ENCODE measurements around the gene CUTC.

Gene CUTC

DNA sequence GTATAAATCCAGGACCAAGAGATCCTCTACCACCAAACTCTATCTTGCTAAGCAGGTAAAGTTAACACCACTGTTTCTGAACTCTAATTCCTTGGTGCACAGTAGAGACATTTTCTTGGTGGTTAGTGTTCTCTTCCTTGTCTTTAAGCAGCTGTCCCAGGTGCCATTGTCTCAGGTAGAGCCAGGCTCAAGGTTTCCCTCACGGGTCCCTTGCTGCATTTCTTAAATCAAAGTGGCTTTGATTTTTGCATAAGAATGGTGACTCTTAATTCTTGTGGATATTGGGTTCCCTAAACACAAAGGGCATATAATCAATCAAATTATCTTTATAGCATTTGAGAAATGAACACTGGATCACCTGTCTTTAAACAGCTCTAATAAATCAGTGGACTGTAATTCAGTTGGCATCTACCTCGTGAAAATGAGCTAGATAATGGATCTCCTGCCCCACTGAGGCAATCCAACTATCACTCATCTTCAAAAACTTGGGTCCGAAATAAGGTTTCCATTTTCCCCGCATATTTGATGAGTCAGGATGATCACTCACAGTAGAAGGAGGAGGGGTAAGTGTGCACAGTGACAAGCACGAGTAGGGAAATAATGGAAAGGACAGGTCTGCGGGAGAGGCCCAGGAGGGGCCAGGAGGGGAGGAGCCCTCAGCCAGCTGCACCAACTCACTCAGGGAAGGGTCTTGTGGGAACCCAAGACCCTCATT lies 52.9 kb downstream of the CUTC start:
- FAIRE-seq = no peak

GRCh38 chr10:99785646-99786045 lies 53.6 kb downstream of the CUTC start:
- FAIRE-seq = no peak

- FAIRE-seq = no peak
Measured at GRCh38 chr10:99787311-99787710, 55.3 kb downstream of the CUTC start.

GRCh38 chr10:99787782-99788445 lies 55.9 kb downstream of the CUTC start:
- FAIRE-seq = no peak

- FAIRE-seq = no peak
Measured at GRCh38 chr10:99788598-99789256, 56.7 kb downstream of the CUTC start.

GRCh38 chr10:99791831-99792230 lies 59.8 kb downstream of the CUTC start:
- no peak for FAIRE-seq

DNA sequence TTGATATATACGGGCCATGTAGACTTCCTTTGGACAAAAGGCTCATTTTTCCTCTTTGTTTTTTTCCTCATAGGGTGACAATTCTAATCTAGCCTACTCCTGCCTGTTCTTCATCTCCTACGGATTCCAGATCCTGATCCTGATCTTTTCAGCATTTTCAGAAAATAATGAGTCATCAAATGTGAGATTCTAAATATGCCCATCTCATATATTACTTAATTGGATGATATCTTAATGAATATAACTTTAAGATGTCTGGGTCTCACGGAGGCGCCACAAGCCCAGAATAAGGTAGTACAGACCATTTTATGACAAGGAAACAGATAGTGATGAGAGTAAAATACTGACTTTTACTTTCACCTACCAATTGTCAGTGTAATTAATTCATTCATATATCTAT lies 61.8 kb downstream of the CUTC start:
- FAIRE-seq = no peak

- no peak for FAIRE-seq
Measured at GRCh38 chr10:99796928-99797327, 64.9 kb downstream of the CUTC start.

DNA sequence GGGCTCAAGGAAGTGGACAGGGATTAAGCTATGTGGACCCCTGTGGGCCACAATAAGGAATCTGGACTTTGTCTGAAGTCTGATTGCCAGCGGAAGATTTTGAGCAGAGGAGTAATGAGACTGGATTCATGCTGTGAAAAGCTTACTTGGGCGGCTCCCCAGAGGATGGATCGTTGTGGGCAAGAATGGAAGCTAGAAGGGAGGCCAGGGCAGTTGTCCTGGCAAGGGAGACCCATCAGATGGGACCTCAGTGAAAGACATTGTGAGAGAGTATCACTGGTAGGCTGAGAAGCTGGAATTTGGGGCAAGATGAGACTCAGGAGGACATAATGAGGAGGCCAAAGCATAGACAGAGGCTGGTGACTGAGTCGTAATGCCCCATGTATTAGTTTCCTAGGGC lies 66.0 kb downstream of the CUTC start:
- FAIRE-seq = no peak

GRCh38 chr10:99798920-99799319 lies 66.9 kb downstream of the CUTC start:
- no peak for FAIRE-seq

- no peak for FAIRE-seq
Measured at GRCh38 chr10:99799613-99800012, 67.6 kb downstream of the CUTC start.

DNA sequence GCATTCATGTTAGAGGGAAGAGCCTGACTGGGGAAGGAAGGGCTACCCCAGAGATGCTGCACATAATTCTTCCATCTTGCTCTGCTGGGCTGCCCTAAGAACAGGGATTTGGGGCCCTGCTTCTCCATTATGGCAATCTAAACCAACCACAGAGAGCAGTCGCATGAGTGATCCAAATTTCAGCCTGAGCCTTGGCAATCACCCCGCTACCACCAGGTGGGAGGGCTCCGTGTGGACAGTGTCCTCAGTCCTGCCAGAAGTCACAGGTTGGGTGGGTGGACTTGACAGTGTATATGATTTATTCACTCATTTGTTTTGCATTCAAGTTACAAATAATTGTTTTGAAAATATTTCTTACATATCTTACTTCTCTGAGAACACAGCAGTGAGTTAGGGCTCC lies 72.4 kb downstream of the CUTC start:
- no peak for FAIRE-seq

DNA sequence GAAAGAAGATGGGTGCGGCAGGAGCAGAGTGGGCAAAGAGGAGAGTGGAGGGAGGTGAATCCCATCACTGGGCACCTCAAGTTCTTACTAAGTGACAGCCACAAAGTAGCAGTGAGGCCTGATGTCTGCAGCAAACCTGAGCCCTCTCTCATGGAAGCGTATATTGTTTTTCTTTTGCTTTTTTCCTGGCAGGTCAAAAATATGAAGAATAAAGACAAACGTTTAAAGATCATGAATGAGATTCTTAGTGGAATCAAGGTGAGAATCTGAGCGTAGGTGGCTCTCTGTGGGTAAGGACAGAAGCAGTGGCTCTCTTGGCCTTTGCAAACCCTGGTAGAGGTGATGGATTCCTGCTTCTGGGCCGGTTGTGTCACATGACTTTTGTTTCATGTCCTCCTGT lies 73.2 kb downstream of the CUTC start:
- FAIRE-seq = no peak

All from colon (tissue), 2 donors.